ENCODE data around the gene WDR64.

The WDR64 gene

GRCh38 chr1:241765390-241765789, 113.3 kb downstream of the WDR64 start:
- peaks cover 3% of the 10 kb centered on the region for H3K27me3 Mint-ChIP-seq (ENCODE audit: low read depth, poor library complexity)

DNA sequence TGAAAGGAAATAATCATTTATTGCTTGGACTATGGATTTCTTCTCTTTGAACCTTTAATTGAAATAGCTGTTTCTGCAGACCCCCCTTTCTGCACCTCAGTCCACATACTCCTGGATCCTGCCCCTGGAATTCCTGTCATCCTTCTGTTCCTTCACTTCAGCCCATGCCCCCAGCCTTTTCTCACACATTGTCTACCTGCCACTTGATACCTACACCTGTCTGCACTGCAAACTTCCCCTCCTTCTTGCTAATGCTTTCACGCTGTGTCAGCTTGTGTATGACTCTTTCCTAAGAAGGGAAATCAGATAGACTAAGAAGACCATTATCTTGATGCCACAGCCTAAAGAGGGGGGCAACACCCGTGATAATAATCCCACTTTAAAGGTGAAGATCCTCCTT, 115.7 kb downstream of the WDR64 start:
- H3K27me3 Mint-ChIP-seq (ENCODE audit: low read depth, poor library complexity): peaks cover 3% of the 10 kb centered on the region
- H3K4me3 Mint-ChIP-seq: no peak overlapping the region
- no peaks in the 10 kb centered on the region for H3K36me3 Mint-ChIP-seq (ENCODE audit: low read depth)
- no peaks in the 10 kb centered on the region for H3K9me3 Mint-ChIP-seq
- no peak overlapping the region for H3K27ac Mint-ChIP-seq
- H3K4me1 Mint-ChIP-seq: peaks cover 8% of the 10 kb centered on the region
- no peak for TF ChIP-seq CTCF (IDR thresholded peaks at IDR 0.05)
- no peak for DNase-seq

More at GRCh38 chr1:241765390-241765789, 113.3 kb downstream of the WDR64 start:
- no peaks in the 10 kb centered on the region for H3K36me3 Mint-ChIP-seq (ENCODE audit: low read depth)
- peaks cover 8% of the 10 kb centered on the region for H3K4me1 Mint-ChIP-seq
- no peaks in the 10 kb centered on the region for H3K9me3 Mint-ChIP-seq
- H3K27ac Mint-ChIP-seq: no peak overlapping the region
- no peak overlapping the region for H3K4me3 Mint-ChIP-seq
- no peak for TF ChIP-seq CTCF (IDR thresholded peaks at IDR 0.05)
- DNase-seq: no peak

GRCh38 chr1:241770115-241770514, 118.0 kb downstream of the WDR64 start:
- Mint-ChIP-seq H3K4me1 (peaks cover 8% of the 10 kb centered on the region), H3K9me3 (no peaks in the 10 kb centered on the region), H3K4me3 (no peak overlapping the region), H3K36me3 (ENCODE audit: low read depth) (no peaks in the 10 kb centered on the region), H3K27me3 (ENCODE audit: low read depth, poor library complexity) (peaks cover 3% of the 10 kb centered on the region), H3K27ac (no peak overlapping the region)
- no peak for DNase-seq
- no peak for TF ChIP-seq CTCF (IDR thresholded peaks at IDR 0.05)

DNA sequence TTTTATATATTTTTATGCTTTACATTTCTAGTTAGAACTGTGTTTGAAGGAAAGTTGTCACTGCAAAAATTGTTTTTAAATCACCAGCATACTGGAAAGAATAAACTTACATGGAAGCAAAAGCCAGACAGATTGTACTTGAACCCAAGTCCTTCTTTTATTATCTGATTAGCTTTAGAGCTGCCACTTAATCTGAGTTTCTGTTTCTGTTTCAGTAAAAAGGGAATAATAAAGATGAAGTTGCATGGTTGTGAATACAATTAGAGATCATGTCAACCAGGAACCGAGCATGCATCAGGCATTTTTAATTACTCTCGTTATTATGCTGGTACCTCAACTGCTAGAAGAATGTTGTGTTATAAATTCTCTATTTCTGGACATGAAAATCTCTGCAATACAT, 119.0 kb downstream of the WDR64 start:
- Mint-ChIP-seq H3K36me3 (ENCODE audit: low read depth) (no peaks in the 10 kb centered on the region), H3K27me3 (ENCODE audit: low read depth, poor library complexity) (no peaks in the 10 kb centered on the region), H3K9me3 (no peaks in the 10 kb centered on the region), H3K4me3 (no peak overlapping the region), H3K4me1 (peaks cover 8% of the 10 kb centered on the region), H3K27ac (no peak overlapping the region)
- no peak for DNase-seq
- TF ChIP-seq CTCF (IDR thresholded peaks at IDR 0.05): no peak

DNA sequence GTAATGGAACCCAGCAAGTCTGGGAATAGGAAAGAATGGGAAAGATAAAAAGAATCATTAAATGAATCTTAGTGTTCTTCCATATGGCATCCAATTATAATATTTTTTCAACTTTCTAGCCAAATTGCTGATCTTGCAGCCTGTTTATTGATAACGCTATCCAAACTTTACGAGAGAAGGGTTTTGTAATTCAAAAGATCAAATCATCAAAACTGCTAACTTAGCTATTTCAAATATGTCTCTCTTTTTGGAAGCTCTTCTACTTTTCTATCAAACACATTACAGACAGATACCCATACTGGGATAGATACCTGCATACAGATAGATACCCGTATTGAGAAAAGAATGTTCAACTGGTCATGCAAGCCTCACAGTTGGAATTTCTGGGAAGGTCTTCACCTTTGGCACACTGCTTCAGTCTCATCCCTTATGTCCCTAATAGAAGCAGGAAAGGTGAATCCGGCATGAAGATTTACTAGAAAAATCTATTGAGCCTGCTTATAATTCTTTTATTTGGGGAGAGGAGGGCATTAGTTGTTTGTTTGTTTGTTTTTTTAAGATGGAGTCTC, 120.9 kb downstream of the WDR64 start:
- no peaks in the 10 kb centered on the region for H3K27me3 Mint-ChIP-seq (ENCODE audit: low read depth, poor library complexity)
- H3K27ac Mint-ChIP-seq: no peak overlapping the region
- DNase-seq: no peak
- no peaks in the 10 kb centered on the region for H3K9me3 Mint-ChIP-seq
- H3K4me1 Mint-ChIP-seq: peaks cover 8% of the 10 kb centered on the region
- no peaks in the 10 kb centered on the region for H3K36me3 Mint-ChIP-seq (ENCODE audit: low read depth)
- no peak for TF ChIP-seq CTCF (IDR thresholded peaks at IDR 0.05)
- no peak overlapping the region for H3K4me3 Mint-ChIP-seq

- no peak for TF ChIP-seq CTCF (IDR thresholded peaks at IDR 0.05)
- Mint-ChIP-seq H3K27me3 (ENCODE audit: low read depth, poor library complexity) (no peaks in the 10 kb centered on the region), H3K36me3 (ENCODE audit: low read depth) (no peaks in the 10 kb centered on the region), H3K27ac (no peak overlapping the region), H3K9me3 (no peaks in the 10 kb centered on the region), H3K4me3 (no peak overlapping the region), H3K4me1 (peaks cover 8% of the 10 kb centered on the region)
- DNase-seq: no peak
These were observed 121.9 kb downstream of the WDR64 start for GRCh38 chr1:241773991-241774390.

All from nephron progenitor cell (in vitro differentiated cells).